Liver (tissue), 9 donors: ENCODE measurements around the gene OMG. TPM values are rescaled to one million over a fixed set of nuclear protein-coding genes. Genes with fewer than 3 reads are reported as not detected.

Experiments
- DNase-seq: peaks from one replicate; pipeline ENCODE4 v3.0.0-alpha.2; 2017; ENCODE audit warnings: low spot score
- H3K27ac ChIP-seq, 2 donors: one replicate each; pipeline ENCODE4 v1.7.0; 2013; ENCODE audit warnings: inconsistent platforms in 2 of 2, low read length in 2 of 2, control low read depth in 1 of 2, low read depth in 1 of 2, mild to moderate bottlenecking in 1 of 2
- H3K27me3 ChIP-seq, 4 donors: one replicate each; pipeline versions ENCODE4 v1.6.1 to v1.7.0; 2013; ENCODE audit warnings: low read length in 3 of 4, inconsistent platforms in 1 of 4, mild to moderate bottlenecking in 1 of 4, moderate library complexity in 1 of 4; ENCODE audit not compliant: control insufficient read depth in 4 of 4, insufficient read depth in 4 of 4
- H3K36me3 ChIP-seq, 4 donors: one replicate each; pipeline versions ENCODE4 v1.6.1 to v1.7.0; 2013; ENCODE audit warnings: low read length in 3 of 4, mild to moderate bottlenecking in 3 of 4, low read depth in 1 of 4, moderate library complexity in 1 of 4; ENCODE audit not compliant: control insufficient read depth in 4 of 4, insufficient read depth in 3 of 4
- H3K4me1 ChIP-seq, 4 donors: one replicate each; pipeline versions ENCODE4 v1.6.1 to v1.7.0; 2013; ENCODE audit warnings: low read length in 3 of 4, mild to moderate bottlenecking in 3 of 4, moderate library complexity in 1 of 4; ENCODE audit not compliant: control insufficient read depth in 4 of 4, insufficient read depth in 4 of 4
- H3K4me3 ChIP-seq, 3 donors: one replicate each; pipeline versions ENCODE4 v1.6.1 to v1.7.0; 2013; ENCODE audit warnings: low read length in 3 of 3, control low read depth in 1 of 3, low read depth in 1 of 3, mild to moderate bottlenecking in 1 of 3
- H3K9ac ChIP-seq, 2 donors: one replicate each; pipeline ENCODE4 v1.7.0; 2013; ENCODE audit warnings: low read length in 2 of 2, mild to moderate bottlenecking in 2 of 2, moderate library complexity in 2 of 2, control low read depth in 1 of 2, low read depth in 1 of 2
- H3K9me3 ChIP-seq, 4 donors: one replicate each; pipeline versions ENCODE4 v1.6.1 to v1.7.0; 2013; ENCODE audit warnings: low read length in 3 of 4; ENCODE audit not compliant: control insufficient read depth in 4 of 4
- CTCF ChIP-seq: fragments of 150-350 bp; IDR thresholded peaks from 2 replicates; pipeline ENCODE4 v1.5.1; 2017; ENCODE audit warnings: improper control_type of control experiment, low read depth, low read length; ENCODE audit not compliant: missing input control
- EGR1 ChIP-seq, 2 donors: IDR thresholded peaks; 2 replicates each; pipeline ENCODE4 v1.6.1; 2016 to 2018; ENCODE audit warnings: antibody characterized with exemption in 2 of 2, low read depth in 2 of 2
- FOXA1 ChIP-seq: IDR thresholded peaks from 2 replicates; pipeline ENCODE4 v1.6.1; 2016; ENCODE audit warnings: antibody characterized with exemption
- FOXA2 ChIP-seq: IDR thresholded peaks from 2 replicates; pipeline ENCODE4 v1.6.1; 2016; ENCODE audit warnings: antibody characterized with exemption
- GABPA ChIP-seq, 2 donors: IDR thresholded peaks in 1 of 2; conservative IDR thresholded peaks in 1 of 2; 2 replicates each; pipeline ENCODE4 v1.6.1; 2016; ENCODE audit warnings: antibody characterized with exemption in 2 of 2, mild to moderate bottlenecking in 1 of 2, moderate library complexity in 1 of 2
- HNF4G ChIP-seq: IDR thresholded peaks from 2 replicates; pipeline ENCODE4 v1.6.1; 2016; ENCODE audit warnings: antibody characterized with exemption
- JUND ChIP-seq, 2 donors: IDR thresholded peaks; 2 replicates each; pipeline ENCODE4 v1.6.1; 2016; ENCODE audit warnings: antibody characterized with exemption in 2 of 2
- NR2F2 ChIP-seq: IDR thresholded peaks from 2 replicates; pipeline ENCODE4 v1.6.1; 2016; ENCODE audit warnings: antibody characterized with exemption
- RAD21 ChIP-seq, 2 donors: IDR thresholded peaks; 2 replicates each; pipeline ENCODE4 v1.6.1; 2016; ENCODE audit warnings: antibody characterized with exemption in 2 of 2, mild to moderate bottlenecking in 2 of 2
- RXRA ChIP-seq, 2 donors: IDR thresholded peaks; 2 replicates each; pipeline ENCODE4 v1.6.1; 2017 to 2018; ENCODE audit warnings: antibody characterized with exemption in 2 of 2, mild to moderate bottlenecking in 1 of 2
- TAF1 ChIP-seq: conservative IDR thresholded peaks from 2 replicates; pipeline ENCODE4 v1.6.1; 2016; ENCODE audit warnings: antibody characterized with exemption, mild to moderate bottlenecking
- ZBTB33 ChIP-seq: IDR thresholded peaks from 2 replicates; pipeline ENCODE4 v1.6.1; 2016; ENCODE audit warnings: antibody characterized with exemption
- WGBS: extraction: QIAGEN DNeasy Blood & Tissue Kit; methylation state at CpG from one replicate; pipeline ENCODE4 v1.1.7; 2013; 5-methylcytosine and 5-hydroxymethylcytosine counted together
- polyA plus RNA-seq, 2 donors: library from polyadenylated mRNA; stranded (reverse) in 1 of 2; unstranded in 1 of 2; fragments of 200-250 nt in 1 of 2; fragments of >200 nt in 1 of 2; fragmentation: Nextera tagmentation in 1 of 2; extraction: Ambion mirVana in 1 of 2; gene quantifications; one replicate each; pipeline versions ENCODE4 v1.2.1 to v1.2.3, GENCODE V29; 2013 to 2015
- total RNA-seq, 2 donors: library from RNA; depleted of rRNA; stranded (reverse); fragments of >200 nt; gene quantifications; one replicate each; pipeline ENCODE4 v1.2.3, GENCODE V29; 2014
- TF ChIP-seq, protein P1 (sequence below): IDR thresholded peaks from 2 replicates; pipeline ENCODE4 v1.6.1; 2016; ENCODE audit warnings: antibody characterized with exemption, mild to moderate bottlenecking
- TF ChIP-seq, protein P2 (sequence below): IDR thresholded peaks from 2 replicates; pipeline ENCODE4 v1.6.1; 2016; ENCODE audit warnings: antibody characterized with exemption
- TF ChIP-seq, protein P3 (sequence below): IDR thresholded peaks from 2 replicates; pipeline ENCODE4 v1.6.1; 2016; ENCODE audit warnings: antibody characterized with exemption
- donor health status: healthy.
- donor health status: healthy.
- donor health status: healthy.
- donor health status: healthy.
- donor health status: healthy.

The OMG gene
- total and polyA plus RNA-seq, 4 donors, result 0.05 to 2.1 (median 0.19) TPM

- peaks cover 2 to 19% (median 9%) of the 10 kb centered on the region in 4 donors for H3K36me3 ChIP-seq
- no peak overlapping the region for H3K9ac ChIP-seq
- no peak for TF ChIP-seq TAF1
- TF ChIP-seq, protein P1, sequence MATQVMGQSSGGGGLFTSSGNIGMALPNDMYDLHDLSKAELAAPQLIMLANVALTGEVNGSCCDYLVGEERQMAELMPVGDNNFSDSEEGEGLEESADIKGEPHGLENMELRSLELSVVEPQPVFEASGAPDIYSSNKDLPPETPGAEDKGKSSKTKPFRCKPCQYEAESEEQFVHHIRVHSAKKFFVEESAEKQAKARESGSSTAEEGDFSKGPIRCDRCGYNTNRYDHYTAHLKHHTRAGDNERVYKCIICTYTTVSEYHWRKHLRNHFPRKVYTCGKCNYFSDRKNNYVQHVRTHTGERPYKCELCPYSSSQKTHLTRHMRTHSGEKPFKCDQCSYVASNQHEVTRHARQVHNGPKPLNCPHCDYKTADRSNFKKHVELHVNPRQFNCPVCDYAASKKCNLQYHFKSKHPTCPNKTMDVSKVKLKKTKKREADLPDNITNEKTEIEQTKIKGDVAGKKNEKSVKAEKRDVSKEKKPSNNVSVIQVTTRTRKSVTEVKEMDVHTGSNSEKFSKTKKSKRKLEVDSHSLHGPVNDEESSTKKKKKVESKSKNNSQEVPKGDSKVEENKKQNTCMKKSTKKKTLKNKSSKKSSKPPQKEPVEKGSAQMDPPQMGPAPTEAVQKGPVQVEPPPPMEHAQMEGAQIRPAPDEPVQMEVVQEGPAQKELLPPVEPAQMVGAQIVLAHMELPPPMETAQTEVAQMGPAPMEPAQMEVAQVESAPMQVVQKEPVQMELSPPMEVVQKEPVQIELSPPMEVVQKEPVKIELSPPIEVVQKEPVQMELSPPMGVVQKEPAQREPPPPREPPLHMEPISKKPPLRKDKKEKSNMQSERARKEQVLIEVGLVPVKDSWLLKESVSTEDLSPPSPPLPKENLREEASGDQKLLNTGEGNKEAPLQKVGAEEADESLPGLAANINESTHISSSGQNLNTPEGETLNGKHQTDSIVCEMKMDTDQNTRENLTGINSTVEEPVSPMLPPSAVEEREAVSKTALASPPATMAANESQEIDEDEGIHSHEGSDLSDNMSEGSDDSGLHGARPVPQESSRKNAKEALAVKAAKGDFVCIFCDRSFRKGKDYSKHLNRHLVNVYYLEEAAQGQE, result no peak
- no peak for TF ChIP-seq ZBTB33
- no peak for TF ChIP-seq RAD21 (IDR thresholded peaks at IDR 0.05)
- TF ChIP-seq CTCF, result no peak
- TF ChIP-seq EGR1 (IDR thresholded peaks at IDR 0.05; ENCODE audit: low read depth in 2 of 2), result no peak
- no peak for TF ChIP-seq FOXA1
- H3K27me3 ChIP-seq, result no peaks in the 10 kb centered on the region
- H3K4me3 ChIP-seq, result no peak overlapping the region
- no peaks in the 10 kb centered on the region for H3K4me1 ChIP-seq
- WGBS, result 98% methylated on average over 12 of the region's 12 CpGs
- no peaks in the 10 kb centered on the region for H3K9me3 ChIP-seq
- H3K27ac ChIP-seq, result no peak overlapping the region
- DNase-seq, result no peak
Measured at GRCh38 chr17:31327534-31328159, 30.6 kb upstream of the OMG start.

DNA sequence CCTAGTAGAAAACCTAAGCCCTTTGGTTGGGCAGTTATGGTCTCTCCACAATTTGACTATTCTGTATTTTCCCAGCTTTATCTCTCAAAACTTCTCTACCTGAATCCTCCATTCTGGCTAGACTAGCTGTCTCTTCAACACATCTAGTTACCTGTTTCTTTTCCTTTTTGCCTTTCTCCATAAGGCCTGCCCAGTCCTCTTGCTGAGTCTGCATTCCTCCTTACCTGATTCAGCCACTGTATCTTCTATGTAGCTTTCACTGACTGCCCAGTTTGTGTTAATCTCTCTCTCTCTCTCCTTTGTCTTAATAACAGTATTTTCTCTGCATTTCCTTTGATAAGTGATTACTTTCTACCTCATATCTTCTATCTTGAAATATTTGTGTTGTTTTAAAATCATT is 26.5 kb upstream of the OMG start:
- Histone ChIP-seq H3K4me1 (no peaks in the 10 kb centered on the region), H3K9me3 (no peaks in the 10 kb centered on the region), H3K36me3 (peaks cover 0 to 15% (median 8%) of the 10 kb centered on the region in 4 donors), H3K27ac (no peak overlapping the region), H3K27me3 (no peaks in the 10 kb centered on the region), H3K9ac (no peak overlapping the region), H3K4me3 (no peak overlapping the region)
- no peak for DNase-seq
- TF ChIP-seq TAF1 (no peak), ZBTB33 (no peak), JUND (IDR thresholded peaks at IDR 0.05) (no peak), EGR1 (IDR thresholded peaks at IDR 0.05; ENCODE audit: low read depth in 2 of 2) (no peak), HNF4G (no peak), GABPA (IDR thresholded peaks at IDR 0.05 in 1 of 2, conservative IDR thresholded peaks at IDR 0.05 in 1 of 2) (no peak), FOXA2 (no peak), RXRA (IDR thresholded peaks at IDR 0.05) (no peak), NR2F2 (no peak)
- TF ChIP-seq, protein P1, result no peak
- TF ChIP-seq, protein P2, sequence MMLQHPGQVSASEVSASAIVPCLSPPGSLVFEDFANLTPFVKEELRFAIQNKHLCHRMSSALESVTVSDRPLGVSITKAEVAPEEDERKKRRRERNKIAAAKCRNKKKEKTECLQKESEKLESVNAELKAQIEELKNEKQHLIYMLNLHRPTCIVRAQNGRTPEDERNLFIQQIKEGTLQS, result no peak
- TF ChIP-seq, protein P3, sequence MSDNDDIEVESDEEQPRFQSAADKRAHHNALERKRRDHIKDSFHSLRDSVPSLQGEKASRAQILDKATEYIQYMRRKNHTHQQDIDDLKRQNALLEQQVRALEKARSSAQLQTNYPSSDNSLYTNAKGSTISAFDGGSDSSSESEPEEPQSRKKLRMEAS, result no peak
